Activated naive CD4-positive, alpha-beta T cell treated with anti-CD3 and anti-CD28 coated beads, Interleukin-2, amount 50 U/mL, for 24 hours (primary cell): ENCODE measurements around the gene CCDC3.

Experiments used
- H3K27ac Mint-ChIP-seq: one replicate; pipeline ENCODE4 v1.8.0; 2021; ENCODE audit warnings: mild to moderate bottlenecking, mixed read lengths
- H3K27me3 Mint-ChIP-seq: one replicate; pipeline ENCODE4 v1.8.0; 2021; ENCODE audit warnings: mixed read lengths
- H3K36me3 Mint-ChIP-seq: one replicate; pipeline ENCODE4 v1.8.0; 2021; ENCODE audit warnings: mixed read lengths
- H3K4me1 Mint-ChIP-seq: one replicate; pipeline ENCODE4 v1.8.0; 2021; ENCODE audit warnings: mixed read lengths
- H3K4me3 Mint-ChIP-seq: one replicate; pipeline ENCODE4 v1.8.0; 2021; ENCODE audit warnings: mild to moderate bottlenecking, mixed read lengths
- H3K9me3 Mint-ChIP-seq: one replicate; pipeline ENCODE4 v1.8.0; 2021; ENCODE audit warnings: mixed read lengths

The CCDC3 gene

GRCh38 chr10:12958546-12959110, 42.9 kb downstream of the CCDC3 start:
- Mint-ChIP-seq H3K27ac (no peak overlapping the region), H3K9me3 (peaks cover 5% of the 10 kb centered on the region), H3K4me1 (no peaks in the 10 kb centered on the region), H3K4me3 (no peak overlapping the region), H3K36me3 (no peaks in the 10 kb centered on the region), H3K27me3 (peaks cover 6% of the 10 kb centered on the region)

GRCh38 chr10:12957081-12957480, 44.4 kb downstream of the CCDC3 start:
- Mint-ChIP-seq H3K4me1 (no peaks in the 10 kb centered on the region), H3K27me3 (peaks cover 7% of the 10 kb centered on the region), H3K36me3 (no peaks in the 10 kb centered on the region), H3K4me3 (no peak overlapping the region), H3K27ac (no peak overlapping the region), H3K9me3 (peaks cover 18% of the 10 kb centered on the region)

- H3K4me1 Mint-ChIP-seq, result no peaks in the 10 kb centered on the region
- H3K27ac Mint-ChIP-seq, result no peak overlapping the region
- no peaks in the 10 kb centered on the region for H3K36me3 Mint-ChIP-seq
- no peak overlapping the region for H3K4me3 Mint-ChIP-seq
- peaks cover 18% of the 10 kb centered on the region for H3K9me3 Mint-ChIP-seq
- H3K27me3 Mint-ChIP-seq, result peaks cover 5% of the 10 kb centered on the region
These were observed 46.6 kb downstream of the CCDC3 start for GRCh38 chr10:12954866-12955265.

DNA sequence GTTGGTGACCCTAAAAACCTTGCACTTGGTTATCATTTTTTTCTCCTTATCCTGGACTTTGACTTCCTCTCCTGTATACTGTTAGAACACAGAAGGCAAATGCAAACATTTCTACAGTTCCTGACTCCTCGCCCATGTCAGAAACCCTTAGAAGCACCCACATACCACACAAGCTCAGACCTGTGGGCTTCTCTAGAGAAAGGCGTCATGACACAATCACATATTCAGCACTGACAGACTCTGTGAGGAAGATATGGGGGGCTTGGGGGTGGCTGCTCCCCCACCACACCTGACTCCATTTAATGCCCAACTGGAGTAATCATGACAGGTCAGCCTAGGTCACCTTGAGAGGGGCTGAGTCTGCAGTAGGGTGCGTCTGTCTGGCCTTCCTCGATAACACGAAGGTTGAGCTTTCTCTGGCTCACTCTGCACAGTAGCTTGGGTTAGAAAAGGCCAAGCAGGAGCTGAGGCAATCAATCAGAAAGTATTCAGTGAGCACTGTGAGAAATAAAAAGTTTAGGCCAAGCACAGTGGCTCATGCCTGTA, 50.9 kb downstream of the CCDC3 start:
- H3K4me3 Mint-ChIP-seq, result no peak overlapping the region
- peaks cover 13% of the 10 kb centered on the region for H3K9me3 Mint-ChIP-seq
- H3K27me3 Mint-ChIP-seq, result peaks cover 5% of the 10 kb centered on the region
- no peaks in the 10 kb centered on the region for H3K4me1 Mint-ChIP-seq
- no peaks in the 10 kb centered on the region for H3K36me3 Mint-ChIP-seq
- no peak overlapping the region for H3K27ac Mint-ChIP-seq

DNA sequence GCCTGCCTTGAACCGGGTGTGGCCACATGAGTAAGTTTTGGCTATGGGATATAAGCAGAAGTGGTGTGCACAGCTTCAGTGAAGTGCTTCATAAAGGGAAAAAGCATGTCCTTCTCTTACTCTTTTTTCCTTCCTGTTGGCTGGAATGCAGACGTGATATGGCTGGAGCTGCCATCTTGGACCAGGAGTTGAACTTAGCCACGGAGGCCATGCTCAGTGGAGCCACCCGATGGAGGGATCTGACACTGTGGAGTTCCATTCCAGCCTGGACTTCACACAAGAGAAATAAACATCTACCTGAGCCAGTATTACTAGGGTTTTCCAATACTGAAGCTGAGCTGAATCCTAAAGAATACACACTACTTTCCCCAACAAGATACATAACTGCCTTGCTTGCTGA, 52.3 kb downstream of the CCDC3 start:
- Mint-ChIP-seq H3K27ac (no peak overlapping the region), H3K9me3 (peaks cover 13% of the 10 kb centered on the region), H3K4me3 (no peak overlapping the region), H3K4me1 (no peaks in the 10 kb centered on the region), H3K27me3 (peaks cover 4% of the 10 kb centered on the region), H3K36me3 (no peaks in the 10 kb centered on the region)

- Mint-ChIP-seq H3K27ac (no peak overlapping the region), H3K36me3 (no peaks in the 10 kb centered on the region), H3K4me3 (no peak overlapping the region), H3K9me3 (peaks cover 5% of the 10 kb centered on the region), H3K27me3 (peaks cover 1% of the 10 kb centered on the region), H3K4me1 (no peaks in the 10 kb centered on the region)
These were observed 53.8 kb downstream of the CCDC3 start for GRCh38 chr10:12947741-12948140.

DNA sequence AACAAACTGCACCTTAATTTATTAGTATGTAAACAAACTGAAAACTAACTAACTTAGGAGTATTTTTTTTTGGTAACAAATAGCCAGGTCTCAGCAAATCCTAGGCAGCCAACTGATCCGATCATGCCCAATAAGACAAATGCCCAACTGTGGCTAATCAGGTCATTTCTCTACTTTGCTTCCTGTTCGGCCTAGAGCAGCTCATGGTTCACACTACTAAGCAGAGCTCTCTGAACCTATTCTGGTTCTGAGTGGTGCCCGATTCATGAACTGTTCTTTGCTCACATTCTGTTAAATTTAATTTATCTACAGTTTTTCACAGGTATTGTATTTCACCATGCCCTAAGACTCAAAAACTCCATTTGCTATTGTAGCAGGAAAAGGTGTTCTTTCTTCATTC, 55.1 kb downstream of the CCDC3 start:
- H3K4me3 Mint-ChIP-seq, result no peak overlapping the region
- peaks cover 1% of the 10 kb centered on the region for H3K27me3 Mint-ChIP-seq
- no peaks in the 10 kb centered on the region for H3K36me3 Mint-ChIP-seq
- H3K27ac Mint-ChIP-seq, result no peak overlapping the region
- H3K9me3 Mint-ChIP-seq, result no peaks in the 10 kb centered on the region
- no peaks in the 10 kb centered on the region for H3K4me1 Mint-ChIP-seq

DNA sequence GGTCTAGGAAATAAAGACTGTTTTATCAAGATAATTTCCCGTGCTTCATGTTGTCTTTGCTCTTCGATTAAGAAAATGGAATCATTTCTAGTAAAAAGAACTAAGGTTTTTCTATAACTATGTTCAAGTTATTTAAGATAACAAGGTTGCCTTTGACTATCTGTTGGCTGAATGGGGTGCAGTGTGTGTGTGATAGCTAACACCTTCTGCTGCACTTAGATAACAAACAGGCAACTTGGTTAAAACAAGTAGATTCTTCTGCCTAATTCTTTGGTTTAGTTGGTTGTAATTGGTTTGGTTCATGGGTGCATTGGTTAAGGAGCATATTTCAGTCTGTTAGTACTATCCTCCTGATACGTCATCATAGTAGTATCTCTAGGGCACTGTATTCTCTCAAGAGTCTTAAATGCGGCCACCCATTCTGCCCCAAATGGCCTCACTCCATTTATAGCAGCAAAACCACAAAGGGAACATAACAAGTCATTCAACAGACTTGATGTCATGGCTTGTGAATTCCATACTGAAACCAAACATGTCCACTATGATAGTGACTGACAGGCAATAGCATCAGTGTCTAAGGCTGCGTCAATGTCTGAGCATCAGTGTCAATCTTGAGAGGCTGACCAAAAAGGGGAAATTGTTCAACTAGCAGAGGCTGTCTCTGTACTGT, 55.7 kb downstream of the CCDC3 start:
- Mint-ChIP-seq H3K4me3 (no peak overlapping the region), H3K9me3 (no peaks in the 10 kb centered on the region), H3K27me3 (peaks cover 1% of the 10 kb centered on the region), H3K4me1 (no peaks in the 10 kb centered on the region), H3K36me3 (no peaks in the 10 kb centered on the region), H3K27ac (no peak overlapping the region)

- Mint-ChIP-seq H3K36me3 (no peaks in the 10 kb centered on the region), H3K4me1 (no peaks in the 10 kb centered on the region), H3K9me3 (no peaks in the 10 kb centered on the region), H3K4me3 (no peak overlapping the region), H3K27ac (no peak overlapping the region), H3K27me3 (peaks cover 1% of the 10 kb centered on the region)
These were observed 56.6 kb downstream of the CCDC3 start for GRCh38 chr10:12944931-12945330.

DNA sequence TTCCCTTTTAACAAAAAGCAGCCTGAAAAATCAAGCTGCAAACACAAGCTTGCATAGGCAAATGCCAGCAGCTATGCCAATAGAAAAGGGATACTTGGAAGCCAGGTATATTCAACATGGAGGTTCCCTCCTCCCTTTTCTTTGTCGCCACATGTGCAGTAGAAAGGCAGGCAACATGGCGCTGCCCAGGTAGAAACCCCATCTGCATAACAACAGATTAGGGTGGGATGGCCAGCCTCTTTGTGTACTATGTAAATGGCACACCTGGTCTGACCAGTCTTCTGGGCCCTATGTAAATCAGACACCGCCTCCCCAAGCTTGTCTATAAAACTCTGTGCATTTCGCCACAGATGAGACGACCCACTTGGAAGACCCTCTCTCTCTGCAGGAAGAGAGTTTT, 58.1 kb downstream of the CCDC3 start:
- Mint-ChIP-seq H3K27ac (no peak overlapping the region), H3K4me3 (no peak overlapping the region), H3K4me1 (no peaks in the 10 kb centered on the region), H3K9me3 (no peaks in the 10 kb centered on the region), H3K36me3 (no peaks in the 10 kb centered on the region), H3K27me3 (peaks cover 4% of the 10 kb centered on the region)

DNA sequence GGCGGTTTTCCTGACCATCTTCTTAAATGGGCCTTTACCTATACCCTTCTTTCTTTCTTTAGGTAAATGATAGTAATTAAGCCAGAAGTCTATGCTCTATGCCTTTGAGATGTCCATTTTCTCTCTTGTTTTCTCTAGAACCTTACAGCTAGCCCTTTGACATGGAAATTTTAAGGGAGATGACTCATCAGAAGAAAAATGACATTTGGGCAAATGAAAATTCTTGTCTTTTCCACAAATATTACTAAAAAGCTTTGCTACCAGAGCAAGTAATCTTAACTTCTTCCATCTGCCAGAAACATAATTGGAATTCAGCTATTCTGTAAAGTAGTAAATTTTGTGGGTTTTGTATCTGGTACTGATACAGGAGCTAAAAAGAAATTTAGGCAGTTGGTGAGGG, 59.5 kb downstream of the CCDC3 start:
- H3K4me3 Mint-ChIP-seq, result no peak overlapping the region
- H3K36me3 Mint-ChIP-seq, result no peaks in the 10 kb centered on the region
- no peaks in the 10 kb centered on the region for H3K9me3 Mint-ChIP-seq
- no peaks in the 10 kb centered on the region for H3K4me1 Mint-ChIP-seq
- no peak overlapping the region for H3K27ac Mint-ChIP-seq
- peaks cover 8% of the 10 kb centered on the region for H3K27me3 Mint-ChIP-seq

DNA sequence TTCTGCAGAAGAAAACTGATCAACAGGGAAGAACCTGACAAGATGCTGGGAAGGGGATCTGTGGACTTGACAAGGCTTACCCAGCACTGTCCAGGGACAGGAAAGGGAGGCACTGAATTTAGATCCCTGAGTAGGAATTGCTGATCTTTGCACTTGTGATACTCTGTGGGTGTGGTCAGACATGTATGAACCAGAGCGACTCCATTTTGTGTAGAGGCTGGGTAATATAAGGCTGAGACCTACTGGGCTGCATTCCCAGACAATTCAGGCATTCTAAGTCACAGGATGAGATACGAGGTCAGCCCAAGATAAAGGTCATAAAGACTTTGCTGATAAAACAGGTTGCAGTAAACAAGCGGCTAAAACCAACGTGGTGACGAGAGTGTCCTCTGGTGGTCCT, 60.7 kb downstream of the CCDC3 start:
- Mint-ChIP-seq H3K4me3 (no peak overlapping the region), H3K9me3 (no peaks in the 10 kb centered on the region), H3K27ac (no peak overlapping the region), H3K4me1 (no peaks in the 10 kb centered on the region), H3K27me3 (peaks cover 12% of the 10 kb centered on the region), H3K36me3 (no peaks in the 10 kb centered on the region)

DNA sequence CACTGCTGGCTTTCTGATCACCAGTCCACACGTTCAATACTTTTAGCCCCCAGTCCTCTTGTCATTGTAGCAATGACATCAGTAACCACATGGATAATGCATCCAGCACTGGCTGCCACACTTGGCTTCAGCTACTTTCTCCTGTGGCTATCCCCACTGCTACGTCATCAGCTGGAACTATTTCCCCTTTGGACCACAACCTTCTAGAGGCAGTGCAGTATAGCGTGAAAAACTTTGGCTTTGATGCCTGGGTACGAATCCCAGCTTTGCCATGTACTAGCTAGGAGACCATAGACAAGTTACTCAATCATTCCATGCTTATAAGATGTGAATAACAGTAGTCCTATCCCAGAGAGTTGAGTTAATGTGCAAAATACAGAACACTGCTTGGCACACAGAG, 63.2 kb downstream of the CCDC3 start:
- Mint-ChIP-seq H3K9me3 (no peaks in the 10 kb centered on the region), H3K27ac (no peak overlapping the region), H3K27me3 (peaks cover 14% of the 10 kb centered on the region), H3K36me3 (no peaks in the 10 kb centered on the region), H3K4me3 (no peak overlapping the region), H3K4me1 (no peaks in the 10 kb centered on the region)

- Mint-ChIP-seq H3K27me3 (peaks cover 14% of the 10 kb centered on the region), H3K4me1 (no peaks in the 10 kb centered on the region), H3K4me3 (no peak overlapping the region), H3K9me3 (no peaks in the 10 kb centered on the region), H3K27ac (no peak overlapping the region), H3K36me3 (no peaks in the 10 kb centered on the region)
These were observed 64.0 kb downstream of the CCDC3 start for GRCh38 chr10:12937527-12937926.

DNA sequence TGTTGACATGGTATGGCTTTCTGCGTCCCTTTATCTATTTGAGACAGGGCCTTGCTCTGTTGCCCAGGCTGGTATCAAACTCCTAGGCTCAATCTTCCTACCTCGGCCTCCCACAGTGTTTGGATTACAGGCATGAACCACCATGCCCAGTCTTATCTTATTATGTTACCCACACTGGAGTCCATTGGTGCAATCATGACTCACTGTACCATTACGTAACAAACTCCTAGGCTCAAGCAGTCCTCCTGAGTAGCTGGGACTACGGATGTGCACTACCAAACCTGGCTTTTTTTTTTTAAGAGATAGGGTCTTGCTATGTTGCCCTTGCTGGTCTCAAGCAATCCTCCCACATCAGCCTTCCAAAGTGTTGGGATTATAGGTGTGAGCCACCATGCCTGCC, 66.7 kb downstream of the CCDC3 start:
- Mint-ChIP-seq H3K4me1 (no peaks in the 10 kb centered on the region), H3K4me3 (no peak overlapping the region), H3K9me3 (no peaks in the 10 kb centered on the region), H3K27ac (no peak overlapping the region), H3K36me3 (no peaks in the 10 kb centered on the region), H3K27me3 (peaks cover 14% of the 10 kb centered on the region)

GRCh38 chr10:12929381-12929780, 72.1 kb downstream of the CCDC3 start:
- Mint-ChIP-seq H3K9me3 (no peaks in the 10 kb centered on the region), H3K27me3 (peaks cover 2% of the 10 kb centered on the region), H3K36me3 (no peaks in the 10 kb centered on the region), H3K4me3 (no peak overlapping the region), H3K4me1 (no peaks in the 10 kb centered on the region), H3K27ac (no peak overlapping the region)

GRCh38 chr10:12928571-12928970, 72.9 kb downstream of the CCDC3 start:
- Mint-ChIP-seq H3K4me3 (no peak overlapping the region), H3K4me1 (no peaks in the 10 kb centered on the region), H3K27me3 (no peaks in the 10 kb centered on the region), H3K9me3 (no peaks in the 10 kb centered on the region), H3K27ac (no peak overlapping the region), H3K36me3 (no peaks in the 10 kb centered on the region)
